Breast epithelium (tissue), 3 donors: Measurements from ENCODE around the gene CD3D.

Source experiments
- POLR2A ChIP-seq: fragments of 450-650 bp; IDR thresholded peaks from one replicate; pipeline ENCODE4 v1.6.1; 2016; ENCODE audit warnings: antibody characterized with exemption, mild to moderate bottlenecking, moderate library complexity
- TF ChIP-seq, protein P1 (sequence below), 3 donors: fragments of 450-650 bp; IDR thresholded peaks; one replicate each; pipeline ENCODE4 v1.5.1; 2016 to 2017; ENCODE audit warnings: antibody characterized with exemption in 3 of 3, mild to moderate bottlenecking in 3 of 3, moderate library complexity in 3 of 3

DNA sequence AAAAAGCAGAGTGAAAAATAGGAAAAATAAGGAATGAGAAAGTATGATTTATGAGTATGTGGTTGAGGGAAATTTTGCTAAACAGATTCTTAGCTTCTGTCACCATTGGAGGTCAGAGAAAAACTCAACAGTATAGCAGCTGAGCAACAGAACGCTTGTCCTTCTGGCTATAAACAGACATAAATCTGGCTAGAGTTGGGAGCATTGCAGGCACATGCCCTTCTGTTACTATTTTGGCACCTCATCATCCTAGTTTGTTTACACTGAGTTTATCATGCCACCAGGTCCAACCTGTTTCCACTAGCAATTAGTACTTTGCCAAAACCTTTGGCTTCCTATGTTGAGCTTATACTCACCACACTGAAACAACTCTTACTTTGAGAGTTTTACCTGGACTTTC, 23.8 kb upstream of the CD3D start:
- TF ChIP-seq, protein P1, sequence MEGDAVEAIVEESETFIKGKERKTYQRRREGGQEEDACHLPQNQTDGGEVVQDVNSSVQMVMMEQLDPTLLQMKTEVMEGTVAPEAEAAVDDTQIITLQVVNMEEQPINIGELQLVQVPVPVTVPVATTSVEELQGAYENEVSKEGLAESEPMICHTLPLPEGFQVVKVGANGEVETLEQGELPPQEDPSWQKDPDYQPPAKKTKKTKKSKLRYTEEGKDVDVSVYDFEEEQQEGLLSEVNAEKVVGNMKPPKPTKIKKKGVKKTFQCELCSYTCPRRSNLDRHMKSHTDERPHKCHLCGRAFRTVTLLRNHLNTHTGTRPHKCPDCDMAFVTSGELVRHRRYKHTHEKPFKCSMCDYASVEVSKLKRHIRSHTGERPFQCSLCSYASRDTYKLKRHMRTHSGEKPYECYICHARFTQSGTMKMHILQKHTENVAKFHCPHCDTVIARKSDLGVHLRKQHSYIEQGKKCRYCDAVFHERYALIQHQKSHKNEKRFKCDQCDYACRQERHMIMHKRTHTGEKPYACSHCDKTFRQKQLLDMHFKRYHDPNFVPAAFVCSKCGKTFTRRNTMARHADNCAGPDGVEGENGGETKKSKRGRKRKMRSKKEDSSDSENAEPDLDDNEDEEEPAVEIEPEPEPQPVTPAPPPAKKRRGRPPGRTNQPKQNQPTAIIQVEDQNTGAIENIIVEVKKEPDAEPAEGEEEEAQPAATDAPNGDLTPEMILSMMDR (IDR thresholded peaks at IDR 0.05): no peak
- TF ChIP-seq POLR2A: no peak
